AG09319 (cell line): Measurements from ENCODE around the gene MED13.

Experiments used
- DNase-seq: peaks from one replicate; pipeline ENCODE4 v3.0.0-alpha.2; 2010; ENCODE audit warnings: low read depth; ENCODE audit errors: extremely low read depth
- TF ChIP-seq, protein P1 (sequence below): IDR thresholded peaks from 2 replicates; pipeline ENCODE4 v1.5.1; 2011; ENCODE audit warnings: low read depth, mild to moderate bottlenecking, inconsistent platforms, low read length, moderate library complexity

Gene MED13

GRCh38 chr17:61972311-61972710, 92.8 kb downstream of the MED13 start:
- no peak for DNase-seq
- TF ChIP-seq, protein P1, sequence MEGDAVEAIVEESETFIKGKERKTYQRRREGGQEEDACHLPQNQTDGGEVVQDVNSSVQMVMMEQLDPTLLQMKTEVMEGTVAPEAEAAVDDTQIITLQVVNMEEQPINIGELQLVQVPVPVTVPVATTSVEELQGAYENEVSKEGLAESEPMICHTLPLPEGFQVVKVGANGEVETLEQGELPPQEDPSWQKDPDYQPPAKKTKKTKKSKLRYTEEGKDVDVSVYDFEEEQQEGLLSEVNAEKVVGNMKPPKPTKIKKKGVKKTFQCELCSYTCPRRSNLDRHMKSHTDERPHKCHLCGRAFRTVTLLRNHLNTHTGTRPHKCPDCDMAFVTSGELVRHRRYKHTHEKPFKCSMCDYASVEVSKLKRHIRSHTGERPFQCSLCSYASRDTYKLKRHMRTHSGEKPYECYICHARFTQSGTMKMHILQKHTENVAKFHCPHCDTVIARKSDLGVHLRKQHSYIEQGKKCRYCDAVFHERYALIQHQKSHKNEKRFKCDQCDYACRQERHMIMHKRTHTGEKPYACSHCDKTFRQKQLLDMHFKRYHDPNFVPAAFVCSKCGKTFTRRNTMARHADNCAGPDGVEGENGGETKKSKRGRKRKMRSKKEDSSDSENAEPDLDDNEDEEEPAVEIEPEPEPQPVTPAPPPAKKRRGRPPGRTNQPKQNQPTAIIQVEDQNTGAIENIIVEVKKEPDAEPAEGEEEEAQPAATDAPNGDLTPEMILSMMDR = no peak

GRCh38 chr17:61970030-61970429, 95.0 kb downstream of the MED13 start:
- DNase-seq = no peak
- TF ChIP-seq, protein P1 = no peak

- TF ChIP-seq, protein P1 = no peak
- no peak for DNase-seq
These were observed 96.3 kb downstream of the MED13 start for GRCh38 chr17:61968757-61969156.

DNA sequence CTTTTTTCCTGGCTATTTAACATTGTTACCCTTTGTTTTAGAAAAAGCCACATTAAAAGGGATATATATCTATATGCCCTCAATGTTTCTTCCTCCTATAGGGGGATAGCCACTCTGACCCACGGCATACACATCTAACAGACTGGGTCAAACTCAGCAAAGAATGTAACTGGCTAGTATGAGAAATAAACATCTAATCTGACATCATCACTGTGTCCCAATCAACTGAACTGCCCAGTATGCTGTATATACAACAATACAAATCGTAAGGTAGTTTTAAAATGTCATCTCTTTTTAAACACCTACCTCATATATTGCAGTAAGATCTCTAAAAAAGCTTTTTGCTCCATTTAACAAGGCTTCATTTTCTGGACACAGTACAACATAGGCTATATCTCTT, 97.3 kb downstream of the MED13 start:
- TF ChIP-seq, protein P1 = no peak
- no peak for DNase-seq

GRCh38 chr17:61966191-61966590, 98.9 kb downstream of the MED13 start:
- TF ChIP-seq, protein P1 = no peak
- no peak for DNase-seq

DNA sequence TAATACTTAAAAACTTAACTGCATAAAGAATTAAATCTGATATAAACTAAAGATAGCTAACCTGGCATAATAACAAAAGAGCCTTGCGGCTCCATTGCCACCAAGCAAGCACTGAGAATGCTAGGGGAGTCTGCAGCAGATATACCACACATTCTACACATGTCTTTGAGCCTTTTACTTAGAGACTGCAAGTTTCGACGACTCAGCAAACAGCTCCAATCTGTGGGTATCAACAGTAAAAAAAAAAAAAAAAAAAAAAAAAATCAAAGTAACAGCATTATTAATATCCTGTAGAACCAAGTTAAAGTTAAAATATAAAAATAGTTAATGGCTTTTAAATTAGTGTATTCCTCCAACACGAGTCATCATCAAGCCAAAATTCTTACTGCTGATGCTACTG, 109.5 kb downstream of the MED13 start:
- TF ChIP-seq, protein P1 = no peak
- no peak for DNase-seq

DNA sequence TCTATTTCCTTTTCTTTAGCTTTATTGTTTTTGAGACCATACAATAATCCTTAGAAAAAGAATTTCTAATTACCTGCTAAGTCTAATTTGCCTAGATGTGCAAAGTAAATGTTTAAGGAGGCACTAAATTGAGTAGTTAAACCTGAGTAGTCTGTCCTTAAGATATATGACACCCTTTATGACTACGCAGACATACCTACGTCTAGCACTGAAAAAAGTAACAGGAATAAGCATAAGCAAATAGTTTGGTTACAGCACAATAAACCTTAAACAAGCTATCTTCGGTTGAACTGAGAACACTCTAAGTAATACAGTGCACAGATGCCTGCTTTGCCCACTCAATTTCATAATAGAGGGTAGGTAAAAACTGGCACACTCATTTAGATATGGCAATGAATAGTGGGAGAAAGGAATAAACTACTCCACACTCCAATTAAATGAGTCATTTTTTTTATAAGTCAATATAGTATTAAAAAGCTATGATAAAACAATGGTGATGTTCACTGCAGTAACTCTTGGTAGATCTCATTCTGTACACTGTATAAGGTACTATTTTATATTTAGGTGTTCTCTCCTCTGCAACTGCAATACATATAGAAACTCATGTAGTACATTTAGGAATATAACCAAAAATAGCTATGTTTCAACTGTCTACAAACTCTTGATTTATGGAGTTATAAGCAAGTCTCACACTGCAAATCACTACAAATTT, 117.6 kb downstream of the MED13 start:
- DNase-seq = no peak
- TF ChIP-seq, protein P1 = no peak
